Brain pericyte (primary cell): ENCODE results near the gene CACHD1.
"Not testable (repeated sequence)": the region's sequence is repeated elsewhere in the genome, so short reads cannot be mapped to it uniquely, and the experiment has no call there.

Experiments used
- DNase-seq: peaks from one replicate; pipeline ENCODE4 v3.0.0-alpha.2; 2012; ENCODE audit warnings: low read depth, low spot score

The CACHD1 gene

DNA sequence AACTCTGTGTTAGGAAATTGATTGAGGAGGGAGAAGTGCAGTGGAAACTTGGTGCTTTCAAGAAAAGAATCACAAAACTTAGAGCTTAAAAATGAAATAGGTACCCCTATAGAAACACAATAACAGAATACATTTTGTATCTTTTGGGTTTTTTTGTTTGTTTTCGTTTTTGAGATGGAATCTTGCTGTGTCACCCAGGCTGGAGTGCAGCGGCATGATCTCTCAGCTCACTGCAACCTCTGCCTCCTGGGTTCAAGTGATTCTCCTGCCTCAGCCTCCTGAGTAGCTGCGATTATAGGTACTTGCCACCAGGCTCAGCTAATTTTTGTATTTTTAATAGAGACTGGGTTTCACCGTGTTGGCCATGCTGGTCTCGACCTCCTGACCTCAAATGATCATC is 223.5 kb downstream of the CACHD1 start:
- DNase-seq, result no peak

DNA sequence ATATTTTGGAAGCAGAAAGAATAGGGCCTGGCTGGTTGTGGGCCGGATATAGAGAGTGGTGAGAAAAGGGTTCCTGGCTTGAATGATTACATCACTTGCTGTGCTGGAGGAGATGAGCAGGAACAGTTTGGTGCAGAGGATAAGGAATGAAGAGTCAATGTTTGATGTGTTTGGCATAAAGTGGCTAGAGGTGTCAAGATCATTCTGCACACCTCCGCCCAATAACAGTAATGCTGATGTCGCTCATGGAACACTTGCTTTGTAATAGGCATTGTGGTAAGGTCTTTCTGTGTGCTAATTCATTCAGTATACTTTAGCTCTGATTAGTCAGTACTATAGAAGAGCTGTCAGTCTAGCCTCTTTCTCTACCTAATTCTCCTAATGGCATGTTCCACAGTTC is 226.9 kb downstream of the CACHD1 start:
- DNase-seq, result no peak

DNA sequence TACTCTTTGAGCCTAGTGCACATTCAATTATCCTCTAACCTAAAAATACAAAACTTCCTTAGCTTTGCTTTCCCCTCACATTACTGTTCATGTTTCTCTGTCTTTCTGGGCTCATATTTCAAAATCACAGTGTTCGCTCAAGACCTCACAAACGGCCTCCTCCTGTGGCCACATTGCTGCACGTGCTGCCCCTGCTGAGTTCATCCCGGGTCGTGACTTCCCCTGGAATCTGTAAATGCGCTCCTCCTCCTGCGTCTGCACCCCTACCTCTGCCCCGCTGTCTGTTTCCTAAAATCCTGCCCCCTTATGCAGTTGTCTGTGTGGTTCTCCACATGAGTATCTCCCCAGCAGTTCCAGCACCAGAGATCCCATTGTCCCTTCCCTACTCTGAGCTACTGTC is 229.4 kb downstream of the CACHD1 start:
- no peak for DNase-seq

DNA sequence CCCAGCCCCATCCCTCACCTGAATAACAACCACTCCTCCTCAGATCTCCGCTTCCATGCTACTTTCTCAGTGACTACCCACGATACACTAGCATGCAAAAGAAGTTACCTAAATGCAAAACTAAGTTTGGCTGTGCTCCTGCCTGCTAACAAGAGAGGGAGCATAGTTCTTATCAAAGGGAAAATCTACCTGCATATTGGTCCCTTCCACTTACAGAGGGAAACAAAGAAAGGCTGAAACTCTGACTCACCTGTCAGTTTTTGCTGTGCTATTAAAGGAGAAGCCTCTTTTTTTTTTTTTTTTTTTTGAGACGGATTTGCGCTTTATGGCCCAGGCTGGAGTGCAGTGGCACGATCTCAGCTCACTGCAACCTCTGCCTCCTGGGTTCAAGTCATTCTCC is 231.1 kb downstream of the CACHD1 start:
- no peak for DNase-seq

DNA sequence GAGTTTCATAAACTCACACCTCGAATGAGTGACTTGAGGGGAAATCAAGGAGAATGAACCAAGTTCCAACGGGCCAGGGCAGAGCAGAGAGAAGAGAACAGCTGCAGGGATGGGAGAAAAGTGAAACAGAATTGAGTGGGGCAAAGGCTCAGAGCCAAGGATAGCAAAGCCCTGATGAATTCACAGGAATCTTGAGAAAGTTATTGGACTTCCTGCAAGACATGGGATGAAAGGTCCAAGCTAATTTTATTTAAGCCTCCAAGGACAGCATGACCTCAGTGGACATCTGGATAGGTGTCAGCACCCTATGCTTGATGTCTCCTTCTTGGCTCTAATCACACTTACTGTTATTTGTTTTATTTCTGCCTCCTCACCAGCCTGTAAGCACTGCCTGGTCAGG is 232.0 kb downstream of the CACHD1 start:
- no peak for DNase-seq

DNA sequence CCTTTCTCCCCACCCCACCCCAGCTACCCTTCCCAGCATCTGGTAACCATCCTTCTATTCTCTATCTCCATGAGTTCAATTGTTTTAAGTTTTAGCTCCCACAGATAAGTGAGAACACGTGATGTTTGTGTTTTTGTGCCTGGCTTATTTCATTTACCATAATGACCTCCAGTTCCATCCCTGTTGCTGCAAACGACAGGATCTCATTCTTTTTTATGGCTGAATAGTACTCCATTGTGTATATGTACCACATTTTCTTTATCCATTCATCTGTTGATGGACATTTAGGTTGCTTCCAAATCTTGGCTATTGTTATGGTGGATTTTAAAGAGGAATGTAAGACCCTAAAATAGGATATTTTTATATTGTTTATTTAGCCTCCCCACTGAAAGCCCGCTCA is 232.7 kb downstream of the CACHD1 start:
- DNase-seq, result not testable (repeated sequence)

DNA sequence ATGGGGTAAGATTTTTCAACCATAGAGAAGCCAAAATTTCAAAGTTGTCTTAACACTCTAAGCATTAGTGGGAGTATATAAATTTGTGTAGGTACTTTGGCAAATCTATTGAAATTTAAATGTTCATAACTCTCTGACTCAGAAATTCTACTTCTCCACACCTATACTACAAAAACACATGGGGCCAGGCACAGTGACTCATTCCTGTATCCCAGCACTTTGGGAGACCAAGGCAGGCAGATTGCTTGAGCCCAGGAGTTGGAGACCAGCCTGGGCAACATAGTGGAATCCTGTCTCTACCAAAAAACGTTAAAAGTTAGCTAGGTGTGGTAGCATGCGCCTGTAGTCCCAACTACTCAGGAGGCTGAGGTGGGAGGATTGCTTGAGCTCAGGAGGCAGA is 233.7 kb downstream of the CACHD1 start:
- DNase-seq, result no peak

DNA sequence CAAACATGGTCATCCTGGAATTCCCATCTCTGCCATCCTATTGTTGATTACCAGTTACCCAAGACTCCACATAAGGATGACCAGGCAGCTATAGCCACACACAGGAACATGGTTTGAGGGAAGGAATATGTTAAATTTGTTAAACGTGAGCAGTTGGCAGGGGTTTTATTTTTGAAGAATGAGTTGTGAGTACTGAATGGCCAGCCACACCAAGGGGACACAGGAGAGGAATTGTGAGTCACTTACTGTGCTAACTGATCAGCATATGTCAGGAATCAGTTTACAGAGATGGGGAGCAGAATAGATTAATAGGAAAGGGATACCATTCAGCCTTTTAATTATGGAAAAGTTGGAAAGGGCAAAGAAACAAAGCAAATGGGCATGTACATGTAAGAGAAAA is 235.7 kb downstream of the CACHD1 start:
- no peak for DNase-seq

DNA sequence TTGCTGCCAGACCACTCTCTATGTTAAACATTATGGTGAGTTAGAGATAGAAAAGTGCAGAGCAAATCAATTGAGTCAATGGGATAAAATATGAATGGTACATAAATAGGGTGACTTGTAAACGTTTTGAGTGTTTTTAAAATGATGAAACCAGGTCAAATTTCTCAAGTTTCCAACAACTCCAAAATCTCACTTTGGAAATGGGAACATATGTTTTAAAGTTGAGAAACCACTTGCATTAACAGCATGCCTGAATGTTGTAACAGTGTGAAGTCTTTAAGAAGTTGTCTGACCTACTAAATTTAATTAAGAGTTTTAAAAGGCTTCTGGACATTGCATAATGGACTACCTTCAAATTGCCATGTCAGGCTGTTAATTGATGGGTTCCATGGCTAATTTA is 241.3 kb downstream of the CACHD1 start:
- DNase-seq, result no peak

DNA sequence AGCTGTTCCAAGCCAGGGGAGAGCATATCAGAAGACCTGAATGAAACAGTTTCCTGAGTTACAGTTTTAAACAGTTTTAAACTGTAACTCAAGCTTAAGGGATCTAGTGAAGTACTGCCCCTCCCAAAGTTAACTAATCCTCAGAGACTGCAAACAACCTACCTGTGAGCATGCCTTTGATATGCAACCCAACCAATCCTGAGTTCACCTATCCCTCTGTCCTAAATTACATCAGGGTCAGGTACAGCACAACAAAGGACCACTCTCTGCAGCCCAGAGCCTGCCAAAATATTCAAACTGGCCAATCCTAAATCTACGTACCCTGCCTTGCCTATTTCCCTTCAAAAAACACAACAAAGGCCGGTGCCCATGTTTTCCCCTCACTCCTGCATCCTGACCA is 242.1 kb downstream of the CACHD1 start:
- DNase-seq, result no peak

DNA sequence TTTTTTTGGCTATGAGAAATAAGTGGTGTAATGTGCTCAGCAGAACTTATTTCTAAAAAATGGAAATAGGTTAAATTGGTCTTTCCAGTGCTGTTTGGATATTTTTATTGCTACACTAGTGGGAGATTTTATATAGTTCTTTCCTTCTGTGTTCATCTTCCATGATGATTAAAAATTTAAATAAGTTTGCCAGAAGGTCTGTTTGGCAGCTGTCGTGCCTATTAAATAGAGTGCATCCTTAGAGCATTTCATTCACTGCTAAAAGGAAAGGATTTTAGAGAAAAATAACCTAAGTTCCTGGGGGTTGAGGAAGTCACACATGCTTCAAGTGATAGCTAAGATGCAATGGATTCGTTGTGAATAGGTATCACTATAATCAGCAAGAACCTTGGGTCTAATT is 245.3 kb downstream of the CACHD1 start:
- DNase-seq, result no peak

DNA sequence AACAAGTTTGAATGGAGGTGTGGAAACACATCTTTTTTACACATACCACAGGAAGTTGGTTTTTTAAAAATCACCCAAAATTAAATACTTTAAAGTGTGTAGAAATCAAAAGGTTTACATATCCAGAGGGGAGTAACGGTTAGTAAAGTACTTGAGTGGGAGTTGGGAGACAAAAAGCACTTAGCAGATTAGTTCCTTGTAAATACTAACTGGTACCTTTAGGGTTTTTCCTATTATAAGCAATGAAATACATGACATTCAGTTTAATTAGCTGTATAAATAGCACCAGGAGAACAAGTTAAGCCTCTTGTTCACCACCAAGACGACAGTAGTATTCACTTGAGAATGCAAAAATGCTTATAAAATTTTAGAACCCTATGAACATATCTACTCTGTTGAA is 251.2 kb downstream of the CACHD1 start:
- DNase-seq, result no peak

DNA sequence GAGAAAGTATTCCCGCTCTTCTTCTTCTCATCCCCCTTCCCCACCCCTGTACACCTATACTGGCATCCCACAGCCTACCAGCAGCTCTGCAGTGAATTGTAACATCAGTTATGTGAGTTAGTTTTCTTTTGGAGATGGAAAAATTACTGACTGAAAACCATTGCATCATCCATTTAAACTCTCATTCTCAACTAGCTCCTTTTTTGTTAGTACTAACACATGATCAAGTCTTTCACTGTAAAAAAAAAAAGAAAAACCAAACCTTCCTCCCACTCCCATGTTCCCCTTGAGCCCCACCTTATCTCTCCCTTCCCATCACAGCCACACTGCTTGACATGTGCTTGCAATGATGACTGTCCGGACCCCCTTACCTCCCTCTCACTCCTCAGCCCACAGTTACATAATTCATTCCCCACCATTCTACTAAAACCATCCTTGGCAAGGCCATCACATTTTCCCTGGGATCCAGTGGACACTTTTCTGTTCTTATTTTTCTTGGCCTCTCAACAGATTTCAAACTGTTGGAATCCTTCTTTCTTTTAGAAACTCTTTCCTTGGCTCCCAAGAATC is 251.7 kb downstream of the CACHD1 start:
- DNase-seq, result no peak

DNA sequence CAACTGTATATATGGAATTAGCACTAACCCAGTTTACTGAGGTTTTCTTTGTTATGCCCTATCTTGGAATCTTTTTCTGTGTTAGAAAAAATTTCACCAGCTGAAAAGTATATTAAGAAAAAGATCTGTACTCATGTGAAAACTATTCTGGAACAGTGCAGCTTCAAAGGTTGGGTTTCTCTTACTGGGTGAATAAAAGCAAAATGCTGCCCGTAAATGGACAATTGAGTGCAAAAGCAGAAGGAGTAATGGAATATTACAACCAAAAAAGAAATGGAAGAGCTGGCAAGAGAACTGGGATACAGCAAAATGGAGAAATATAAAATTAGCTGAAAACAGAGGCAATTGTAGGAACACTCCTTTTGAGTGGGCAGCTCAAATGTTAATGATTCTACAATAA is 257.9 kb downstream of the CACHD1 start:
- no peak for DNase-seq

DNA sequence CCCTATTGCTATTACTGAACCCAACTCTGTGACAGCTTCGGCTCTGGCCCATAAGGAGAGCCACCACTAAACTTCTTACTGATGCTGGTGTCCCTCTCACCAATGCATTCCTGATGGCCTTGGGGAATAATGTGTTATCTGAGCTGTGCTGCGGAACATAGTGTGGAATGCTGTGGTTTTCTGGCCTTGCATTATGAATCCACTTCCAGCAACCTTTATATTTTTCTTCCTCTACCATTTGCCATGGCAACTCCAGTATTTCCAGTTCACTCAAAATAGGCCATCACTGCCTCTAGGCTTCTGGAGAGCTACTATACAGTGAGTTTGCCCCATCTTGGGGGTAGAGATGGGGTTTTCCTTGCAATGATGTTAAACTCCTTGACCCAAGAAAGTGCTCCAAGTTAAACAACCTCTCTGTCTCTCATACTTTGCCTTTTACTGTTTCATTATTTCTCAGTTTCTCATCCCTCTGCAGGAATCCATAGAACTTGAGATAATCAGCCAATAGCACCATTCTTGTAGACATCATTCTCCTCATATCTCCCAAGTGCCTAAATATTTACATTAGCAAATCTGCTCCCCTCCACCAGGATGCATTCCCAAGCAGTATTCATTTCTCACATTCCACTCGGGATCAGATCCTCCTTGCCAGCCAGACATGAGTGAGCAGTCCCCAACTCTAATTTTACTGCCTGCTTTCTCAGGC is 263.8 kb downstream of the CACHD1 start:
- DNase-seq, result no peak

DNA sequence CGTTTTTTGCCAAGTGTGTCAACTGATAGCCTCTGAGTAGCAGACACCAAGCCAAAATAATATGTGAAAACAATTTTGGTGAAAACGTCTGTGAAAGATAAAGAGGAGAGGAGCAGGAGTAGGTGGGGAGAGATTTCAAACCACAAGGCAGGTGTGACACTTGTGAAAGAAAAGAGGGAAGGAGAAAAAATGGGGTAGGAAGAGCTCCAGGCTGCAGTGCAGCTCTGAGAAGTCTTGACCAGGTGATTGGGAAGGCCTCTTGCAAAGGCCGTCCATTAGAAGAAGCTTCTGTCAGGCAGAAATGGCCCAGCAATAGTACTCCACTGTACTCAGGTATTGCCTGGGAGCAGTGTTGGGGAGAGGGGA is 264.3 kb downstream of the CACHD1 start:
- DNase-seq, result no peak

DNA sequence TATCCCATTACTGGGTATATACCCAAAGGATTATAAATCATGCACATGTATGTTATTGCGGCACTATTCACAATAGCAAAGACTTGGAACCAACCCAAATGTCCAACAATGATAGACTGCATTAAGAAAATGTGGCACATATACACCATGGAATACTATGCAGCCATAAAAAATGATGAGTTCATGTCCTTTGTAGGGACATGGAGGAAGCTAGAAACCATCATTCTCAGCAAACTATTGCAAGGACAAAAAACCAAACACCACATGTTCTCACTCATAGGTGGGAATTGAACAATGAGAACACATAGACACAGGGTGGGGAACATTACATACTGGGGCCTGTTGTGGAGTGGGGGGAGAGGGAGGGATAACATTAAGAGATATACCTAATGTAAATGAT is 270.8 kb downstream of the CACHD1 start:
- DNase-seq, result not testable (repeated sequence)
